GM23248 (cell line): ENCODE results near the gene FLT1. TPM values are rescaled to one million over a fixed set of nuclear protein-coding genes. Genes with fewer than 3 reads are reported as not detected.

Experiments
- DNase-seq: peaks from one replicate; pipeline ENCODE4 v3.0.0-alpha.2; 2015
- H2AFZ ChIP-seq: fragments of 200-600 bp; sonication (generic); 2 replicates; pipeline ENCODE4 v1.6.1; 2016; ENCODE audit warnings: antibody characterized with exemption
- H3F3A ChIP-seq: fragments of 200-600 bp; sonication (generic); 2 replicates; pipeline ENCODE4 v1.6.1; 2016; ENCODE audit warnings: mild to moderate bottlenecking, antibody characterized with exemption, mixed run types; ENCODE audit not compliant: insufficient read depth
- H3K27ac ChIP-seq: fragments of 200-600 bp; sonication (generic); 2 replicates; pipeline ENCODE4 v1.5.1; 2016; ENCODE audit warnings: mild to moderate bottlenecking
- H3K27me3 ChIP-seq: fragments of 200-600 bp; sonication (generic); replicated peaks from 2 replicates; pipeline ENCODE4 v1.6.1; 2016; ENCODE audit warnings: mild to moderate bottlenecking; ENCODE audit not compliant: insufficient read depth
- H3K36me3 ChIP-seq: fragments of 200-600 bp; sonication (generic); 2 replicates; pipeline ENCODE4 v1.6.1; 2016; ENCODE audit warnings: low read depth, mild to moderate bottlenecking
- H3K4me1 ChIP-seq: fragments of 200-600 bp; sonication (generic); 2 replicates; pipeline ENCODE4 v1.6.1; 2016; ENCODE audit warnings: mild to moderate bottlenecking; ENCODE audit not compliant: insufficient read depth
- H3K4me2 ChIP-seq: fragments of 200-600 bp; sonication (generic); one replicate; pipeline ENCODE4 v1.6.1; 2016; ENCODE audit warnings: mild to moderate bottlenecking; ENCODE audit not compliant: unreplicated experiment
- H3K4me3 ChIP-seq: fragments of 200-600 bp; sonication (generic); 2 replicates; pipeline ENCODE4 v1.5.1; 2016; ENCODE audit warnings: mild to moderate bottlenecking
- H3K79me2 ChIP-seq: fragments of 200-600 bp; sonication (generic); 2 replicates; pipeline ENCODE4 v1.6.1; 2016; ENCODE audit warnings: mild to moderate bottlenecking; ENCODE audit not compliant: insufficient read depth
- H3K9ac ChIP-seq: fragments of 200-600 bp; sonication (generic); 2 replicates; pipeline ENCODE4 v1.6.1; 2016; ENCODE audit warnings: mild to moderate bottlenecking
- H3K9me2 ChIP-seq: fragments of 200-600 bp; sonication (generic); 2 replicates; pipeline ENCODE4 v1.6.1; 2016; ENCODE audit warnings: mixed run types, mild to moderate bottlenecking, moderate library complexity; ENCODE audit not compliant: insufficient read depth
- H3K9me3 ChIP-seq: fragments of 200-600 bp; sonication (generic); one replicate; pipeline ENCODE4 v1.6.1; 2017; ENCODE audit warnings: low read depth
- H4K20me1 ChIP-seq: fragments of 200-600 bp; sonication (generic); 2 replicates; pipeline ENCODE4 v1.6.0; 2016; ENCODE audit not compliant: insufficient read depth
- EZH2 ChIP-seq: fragments of 200-600 bp; sonication (generic); IDR thresholded peaks from 2 replicates; pipeline ENCODE4 v1.6.1; 2018; ENCODE audit warnings: antibody characterized with exemption, mild to moderate bottlenecking; ENCODE audit not compliant: insufficient read depth, poor library complexity, severe bottlenecking
- EZH2phosphoT487 ChIP-seq: fragments of 200-600 bp; sonication (generic); IDR thresholded peaks from 2 replicates; pipeline ENCODE4 v1.6.1; 2018; ENCODE audit warnings: antibody characterized with exemption, moderate library complexity, mild to moderate bottlenecking, low read depth; ENCODE audit not compliant: insufficient read depth
- WGBS, 2 experiments: methylation state at CpG; one replicate each; pipeline ENCODE4 v1.1.6; 2015 to 2017; ENCODE audit warnings: low lambda C conversion rate in 2 of 2, low coverage in 1 of 2; ENCODE audit errors: missing lambda C conversion rate in 2 of 2; 5-methylcytosine and 5-hydroxymethylcytosine counted together
- in situ Hi-C: fragments of 300-500 bp; cut with MboI; formaldehyde crosslinking; loops from 2 replicates; pipeline ENCODE4 v1.15.0; 2020
- polyA plus RNA-seq: library from polyadenylated mRNA; unstranded; fragments of >200 nt; fragmentation: Nextera tagmentation; extraction: Ambion mirVana; gene quantifications from 2 replicates; pipeline ENCODE4 v1.2.1, GENCODE V29; 2016
- total RNA-seq: library from RNA; depleted of rRNA; stranded (reverse); fragments of >200 nt; shearing (Covaris generic); gene quantifications from 2 replicates; pipeline ENCODE4 v1.2.3, GENCODE V29; 2014

FLT1 gene
- total and polyA plus RNA-seq, 2 experiments from 2014 or later = 12.9 to 18.6 TPM

DNA sequence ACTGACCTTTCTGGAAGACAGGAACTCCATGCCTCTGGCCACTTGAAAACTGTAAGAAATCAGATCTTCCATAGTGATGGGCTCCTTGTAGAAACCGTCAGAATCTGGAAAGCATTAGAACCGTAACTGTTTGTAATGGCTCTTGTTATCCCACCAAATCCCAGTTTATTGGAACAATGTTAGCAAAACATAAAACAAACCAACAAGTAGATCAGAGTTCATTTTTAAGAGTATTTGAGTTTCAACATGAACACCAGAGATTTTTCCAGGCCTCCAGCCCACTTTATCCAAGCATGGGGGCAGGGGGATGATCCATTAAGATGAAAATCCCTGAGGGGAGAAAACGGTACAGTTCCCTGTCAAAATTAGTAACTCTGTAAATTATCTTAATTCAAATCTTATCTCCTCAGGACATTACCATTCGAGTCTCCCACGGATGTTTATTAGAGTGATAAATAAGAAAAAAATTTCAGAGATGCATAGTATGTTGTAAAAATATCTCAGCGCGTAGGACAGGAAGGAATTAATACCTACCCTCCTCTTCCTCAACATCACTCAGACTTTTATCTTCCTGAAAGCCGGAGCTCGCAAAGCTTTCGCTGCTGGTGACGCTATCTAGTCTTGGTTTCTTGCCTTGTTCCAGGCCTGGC is 172.5 kb downstream of the FLT1 start:
- TF ChIP-seq EZH2 (no peak), EZH2phosphoT487 (no peak)
- peak overlapping the region; percentile 9; the same call in 1 of the 2 replicates for H2AFZ ChIP-seq
- H3K9ac ChIP-seq = no peak overlapping the region
- no peak overlapping the region for H3K4me3 ChIP-seq
- no peaks in the 10 kb centered on the region for H3K9me3 ChIP-seq
- in situ Hi-C loops = loop anchor here (5.0 to 10.0 kb wide), 2 partner anchors 315 to 472 kb away; no protein-coding TSS in a partner anchor
- H3K9me2 ChIP-seq = no peaks in the 10 kb centered on the region
- no peaks in the 10 kb centered on the region for H3K27me3 ChIP-seq
- no peaks in the 10 kb centered on the region for H3K36me3 ChIP-seq
- H3K27ac ChIP-seq = no peak overlapping the region
- DNase-seq = peak; percentile 28
- peaks cover 44% of the 10 kb centered on the region for H3K4me1 ChIP-seq
- peaks cover 6% of the 10 kb centered on the region; the same call in 1 of the 2 replicates for H3F3A ChIP-seq
- H4K20me1 ChIP-seq = no peaks in the 10 kb centered on the region
- no peaks in the 10 kb centered on the region for H3K79me2 ChIP-seq
- peak overlapping the region; percentile 28 for H3K4me2 ChIP-seq
- 58 to 61% methylated on average over 11 of the region's 11 CpGs for WGBS, 2 experiments

DNA sequence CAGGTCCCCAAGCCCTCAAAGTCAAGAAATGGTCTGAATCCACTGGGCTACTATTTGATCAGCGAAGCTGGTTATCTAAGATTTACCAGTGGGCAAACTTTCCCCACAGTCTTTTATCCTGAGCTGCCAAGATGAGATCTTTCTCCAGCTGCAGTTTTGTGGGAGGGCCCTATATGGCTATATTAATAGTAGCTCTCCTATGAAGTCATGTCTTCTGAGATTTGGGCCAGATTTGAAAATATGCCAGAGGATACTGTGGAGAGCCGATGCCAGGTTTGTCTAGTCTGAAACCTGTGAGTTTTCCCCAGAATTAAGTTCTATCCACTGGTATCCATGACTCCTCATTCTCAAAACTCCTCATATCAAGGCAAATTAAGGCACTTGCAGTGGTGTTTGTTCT is 173.2 kb downstream of the FLT1 start:
- Histone ChIP-seq H3K27ac (no peak overlapping the region), H3K9ac (no peak overlapping the region), H3K4me1 (peaks cover 44% of the 10 kb centered on the region), H2AFZ (0 out of 2 replicates have a peak overlapping the region, but pooled peaks have one; percentile 9), H3K9me2 (no peaks in the 10 kb centered on the region), H3K27me3 (no peaks in the 10 kb centered on the region), H3K79me2 (no peaks in the 10 kb centered on the region), H3K9me3 (no peaks in the 10 kb centered on the region), H3K4me3 (no peak overlapping the region), H3K4me2 (peak overlapping the region; percentile 28), H4K20me1 (no peaks in the 10 kb centered on the region), H3K36me3 (no peaks in the 10 kb centered on the region), H3F3A (peaks cover 6% of the 10 kb centered on the region; the same call in 1 of the 2 replicates)
- in situ Hi-C loops = loop anchor here (5.0 to 10.0 kb wide), 2 partner anchors 316 to 473 kb away; no protein-coding TSS in a partner anchor
- no peak for TF ChIP-seq EZH2
- TF ChIP-seq EZH2phosphoT487 = no peak
- WGBS, 2 experiments = 94 to 100% methylated on average over 2 of the region's 2 CpGs
- no peak for DNase-seq

DNA sequence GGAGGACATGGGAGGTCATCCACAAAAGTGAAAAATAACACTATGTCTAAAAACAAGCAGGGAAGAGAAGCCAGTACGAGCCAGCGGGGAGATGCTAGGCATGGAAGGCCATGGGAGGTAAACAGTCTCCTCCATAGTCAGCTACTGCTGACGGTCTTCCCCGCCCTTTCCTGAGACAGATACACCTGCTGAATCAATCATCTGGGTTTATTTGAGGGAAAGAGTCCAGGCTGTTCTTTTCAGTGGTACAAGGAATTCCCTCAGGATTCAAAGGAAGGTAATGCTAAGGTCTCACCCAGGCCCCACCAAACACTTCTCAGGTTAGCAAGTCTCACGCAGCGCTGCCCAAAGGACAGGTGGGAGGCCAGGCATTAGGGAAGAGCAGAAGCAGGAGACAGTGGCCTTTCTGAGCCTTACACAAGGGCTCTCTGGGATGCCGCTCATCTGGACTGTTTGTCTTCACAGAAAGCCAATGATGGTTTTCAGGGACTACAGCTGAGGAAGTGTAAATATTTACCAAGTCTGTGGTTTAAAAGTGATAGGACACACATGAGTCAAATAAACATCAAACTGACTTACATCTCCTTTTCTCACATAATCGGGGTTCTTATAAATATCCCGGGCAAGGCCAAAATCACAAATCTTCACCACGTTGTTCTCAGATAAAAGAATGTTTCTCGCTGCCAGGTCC is 173.9 kb downstream of the FLT1 start:
- peaks cover 6% of the 10 kb centered on the region; the same call in 1 of the 2 replicates for H3F3A ChIP-seq
- DNase-seq = no peak
- no peaks in the 10 kb centered on the region for H4K20me1 ChIP-seq
- no peaks in the 10 kb centered on the region for H3K9me2 ChIP-seq
- no peak overlapping the region for H2AFZ ChIP-seq
- no peaks in the 10 kb centered on the region for H3K9me3 ChIP-seq
- WGBS, 2 experiments = 87 to 93% methylated on average over 11 of the region's 11 CpGs
- in situ Hi-C loops = loop anchor here (5.0 to 10.0 kb wide), 2 partner anchors 316 to 474 kb away; no protein-coding TSS in a partner anchor
- H3K4me2 ChIP-seq = no peak overlapping the region
- peaks cover 43% of the 10 kb centered on the region for H3K4me1 ChIP-seq
- H3K4me3 ChIP-seq = no peak overlapping the region
- no peaks in the 10 kb centered on the region for H3K79me2 ChIP-seq
- H3K27ac ChIP-seq = no peak overlapping the region
- H3K27me3 ChIP-seq = no peaks in the 10 kb centered on the region
- TF ChIP-seq EZH2phosphoT487 = no peak
- TF ChIP-seq EZH2 = no peak
- H3K9ac ChIP-seq = no peak overlapping the region
- H3K36me3 ChIP-seq = no peaks in the 10 kb centered on the region

GRCh38 chr13:28320209-28320608 is 174.7 kb downstream of the FLT1 start:
- WGBS, 2 experiments = 88 to 92% methylated on average over 6 of the region's 6 CpGs
- in situ Hi-C loops = loop anchor here (5.0 to 10.0 kb wide), 2 partner anchors 317 to 475 kb away; no protein-coding TSS in a partner anchor
- H3K4me2 ChIP-seq = no peak overlapping the region
- H3K27me3 ChIP-seq = no peaks in the 10 kb centered on the region
- H3K4me3 ChIP-seq = no peak overlapping the region
- no peaks in the 10 kb centered on the region for H4K20me1 ChIP-seq
- TF ChIP-seq EZH2phosphoT487 (no peak), EZH2 (no peak)
- H3K4me1 ChIP-seq = peaks cover 39% of the 10 kb centered on the region
- H3K9me3 ChIP-seq = no peaks in the 10 kb centered on the region
- H3K36me3 ChIP-seq = no peaks in the 10 kb centered on the region
- no peaks in the 10 kb centered on the region for H3K79me2 ChIP-seq
- no peaks in the 10 kb centered on the region for H3K9me2 ChIP-seq
- peaks cover 6% of the 10 kb centered on the region; the same call in 1 of the 2 replicates for H3F3A ChIP-seq
- H2AFZ ChIP-seq = no peak overlapping the region
- H3K9ac ChIP-seq = no peak overlapping the region
- DNase-seq = no peak
- H3K27ac ChIP-seq = no peak overlapping the region
